GM23248 (cell line): ENCODE measurements around the gene CAPZA3. TPM values are rescaled to one million over a fixed set of nuclear protein-coding genes. Genes with fewer than 3 reads are reported as not detected.

Experiments used
- DNase-seq: peaks from one replicate; pipeline ENCODE4 v3.0.0-alpha.2; 2015
- H2AFZ ChIP-seq: fragments of 200-600 bp; sonication (generic); 2 replicates; pipeline ENCODE4 v1.6.1; 2016; ENCODE audit warnings: antibody characterized with exemption
- H3F3A ChIP-seq: fragments of 200-600 bp; sonication (generic); 2 replicates; pipeline ENCODE4 v1.6.1; 2016; ENCODE audit warnings: mild to moderate bottlenecking, antibody characterized with exemption, mixed run types; ENCODE audit not compliant: insufficient read depth
- H3K27ac ChIP-seq: fragments of 200-600 bp; sonication (generic); 2 replicates; pipeline ENCODE4 v1.5.1; 2016; ENCODE audit warnings: mild to moderate bottlenecking
- H3K27me3 ChIP-seq: fragments of 200-600 bp; sonication (generic); replicated peaks from 2 replicates; pipeline ENCODE4 v1.6.1; 2016; ENCODE audit warnings: mild to moderate bottlenecking; ENCODE audit not compliant: insufficient read depth
- H3K36me3 ChIP-seq: fragments of 200-600 bp; sonication (generic); 2 replicates; pipeline ENCODE4 v1.6.1; 2016; ENCODE audit warnings: low read depth, mild to moderate bottlenecking
- H3K4me1 ChIP-seq: fragments of 200-600 bp; sonication (generic); 2 replicates; pipeline ENCODE4 v1.6.1; 2016; ENCODE audit warnings: mild to moderate bottlenecking; ENCODE audit not compliant: insufficient read depth
- H3K4me2 ChIP-seq: fragments of 200-600 bp; sonication (generic); one replicate; pipeline ENCODE4 v1.6.1; 2016; ENCODE audit warnings: mild to moderate bottlenecking; ENCODE audit not compliant: unreplicated experiment
- H3K4me3 ChIP-seq: fragments of 200-600 bp; sonication (generic); 2 replicates; pipeline ENCODE4 v1.5.1; 2016; ENCODE audit warnings: mild to moderate bottlenecking
- H3K79me2 ChIP-seq: fragments of 200-600 bp; sonication (generic); 2 replicates; pipeline ENCODE4 v1.6.1; 2016; ENCODE audit warnings: mild to moderate bottlenecking; ENCODE audit not compliant: insufficient read depth
- H3K9ac ChIP-seq: fragments of 200-600 bp; sonication (generic); 2 replicates; pipeline ENCODE4 v1.6.1; 2016; ENCODE audit warnings: mild to moderate bottlenecking
- H3K9me2 ChIP-seq: fragments of 200-600 bp; sonication (generic); 2 replicates; pipeline ENCODE4 v1.6.1; 2016; ENCODE audit warnings: mixed run types, mild to moderate bottlenecking, moderate library complexity; ENCODE audit not compliant: insufficient read depth
- H3K9me3 ChIP-seq: fragments of 200-600 bp; sonication (generic); one replicate; pipeline ENCODE4 v1.6.1; 2017; ENCODE audit warnings: low read depth
- H4K20me1 ChIP-seq: fragments of 200-600 bp; sonication (generic); 2 replicates; pipeline ENCODE4 v1.6.0; 2016; ENCODE audit not compliant: insufficient read depth
- EZH2 ChIP-seq: fragments of 200-600 bp; sonication (generic); IDR thresholded peaks from 2 replicates; pipeline ENCODE4 v1.6.1; 2018; ENCODE audit warnings: antibody characterized with exemption, mild to moderate bottlenecking; ENCODE audit not compliant: insufficient read depth, poor library complexity, severe bottlenecking
- EZH2phosphoT487 ChIP-seq: fragments of 200-600 bp; sonication (generic); IDR thresholded peaks from 2 replicates; pipeline ENCODE4 v1.6.1; 2018; ENCODE audit warnings: antibody characterized with exemption, moderate library complexity, mild to moderate bottlenecking, low read depth; ENCODE audit not compliant: insufficient read depth
- WGBS, 2 experiments: methylation state at CpG; one replicate each; pipeline ENCODE4 v1.1.6; 2015 to 2017; ENCODE audit warnings: low lambda C conversion rate in 2 of 2, low coverage in 1 of 2; ENCODE audit errors: missing lambda C conversion rate in 2 of 2; 5-methylcytosine and 5-hydroxymethylcytosine counted together
- in situ Hi-C: fragments of 300-500 bp; cut with MboI; formaldehyde crosslinking; loops from 2 replicates; pipeline ENCODE4 v1.15.0; 2020
- polyA plus RNA-seq: library from polyadenylated mRNA; unstranded; fragments of >200 nt; fragmentation: Nextera tagmentation; extraction: Ambion mirVana; gene quantifications from 2 replicates; pipeline ENCODE4 v1.2.1, GENCODE V29; 2016
- total RNA-seq: library from RNA; depleted of rRNA; stranded (reverse); fragments of >200 nt; shearing (Covaris generic); gene quantifications from 2 replicates; pipeline ENCODE4 v1.2.3, GENCODE V29; 2014

Gene CAPZA3
- total and polyA plus RNA-seq, 2 experiments from 2014 or later: not detected

DNA sequence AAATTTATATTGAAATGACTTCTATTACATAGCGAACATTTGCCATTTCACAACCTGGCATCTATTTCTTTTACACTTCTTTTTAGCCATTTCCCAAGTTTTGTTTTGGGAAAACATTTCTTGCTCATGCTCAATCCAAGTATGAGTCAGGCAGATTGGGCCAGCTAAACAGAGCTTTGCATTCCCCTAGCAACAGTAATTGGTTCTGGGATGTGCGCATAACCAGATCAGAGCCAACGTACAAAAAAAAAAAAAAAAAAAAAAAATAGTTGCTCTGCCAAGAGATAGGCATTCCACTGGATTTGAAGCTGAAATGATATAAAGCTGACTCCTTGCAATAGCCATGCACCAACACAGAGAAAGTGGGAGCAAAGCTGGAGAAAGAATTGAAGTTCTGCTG is 37.6 kb upstream of the CAPZA3 start:
- Histone ChIP-seq H3K79me2 (no peaks in the 10 kb centered on the region), H3F3A (peaks cover 14% of the 10 kb centered on the region), H3K9me2 (no peaks in the 10 kb centered on the region), H3K9ac (peak overlapping the region; percentile 41), H3K9me3 (no peaks in the 10 kb centered on the region), H3K4me3 (0 out of 2 replicates have a peak overlapping the region, but pooled peaks have one; percentile 33), H3K4me1 (peaks cover 21% of the 10 kb centered on the region), H3K4me2 (peak overlapping the region; percentile 34), H2AFZ (no peak overlapping the region), H4K20me1 (no peaks in the 10 kb centered on the region), H3K27ac (peak overlapping the region; percentile 69), H3K27me3 (no peaks in the 10 kb centered on the region), H3K36me3 (no peaks in the 10 kb centered on the region)
- no peak for TF ChIP-seq EZH2
- no peak for TF ChIP-seq EZH2phosphoT487
- DNase-seq: peak; percentile 98
- in situ Hi-C loops: no loop called here
- WGBS, 2 experiments: 0 to 2% methylated on average over 3 of the region's 3 CpGs

GRCh38 chr12:18703321-18703720 is 34.6 kb upstream of the CAPZA3 start:
- Histone ChIP-seq H3K4me1 (peaks cover 10% of the 10 kb centered on the region), H3K27me3 (no peaks in the 10 kb centered on the region), H3K27ac (no peak overlapping the region), H3K9me3 (no peaks in the 10 kb centered on the region), H3F3A (0 out of 2 replicates have a peak, but pooled peaks cover 4% of the 10 kb centered on the region), H3K4me2 (no peak overlapping the region), H3K4me3 (no peak overlapping the region), H3K36me3 (no peaks in the 10 kb centered on the region), H3K9ac (no peak overlapping the region), H3K79me2 (no peaks in the 10 kb centered on the region), H3K9me2 (no peaks in the 10 kb centered on the region), H4K20me1 (no peaks in the 10 kb centered on the region), H2AFZ (no peak overlapping the region)
- no peak for TF ChIP-seq EZH2phosphoT487
- TF ChIP-seq EZH2: no peak
- in situ Hi-C loops: no loop called here
- no peak for DNase-seq
- WGBS, 2 experiments: 75 to 80% methylated on average over 2 of the region's 2 CpGs

GRCh38 chr12:18703911-18704310 is 34.0 kb upstream of the CAPZA3 start:
- Histone ChIP-seq H3K4me1 (peaks cover 10% of the 10 kb centered on the region), H4K20me1 (no peaks in the 10 kb centered on the region), H3K9me2 (no peaks in the 10 kb centered on the region), H2AFZ (no peak overlapping the region), H3K9ac (no peak overlapping the region), H3K27ac (no peak overlapping the region), H3K4me2 (no peak overlapping the region), H3K27me3 (no peaks in the 10 kb centered on the region), H3F3A (0 out of 2 replicates have a peak, but pooled peaks cover 4% of the 10 kb centered on the region), H3K4me3 (no peak overlapping the region), H3K9me3 (no peaks in the 10 kb centered on the region), H3K79me2 (no peaks in the 10 kb centered on the region), H3K36me3 (no peaks in the 10 kb centered on the region)
- WGBS, 2 experiments: 80 to 82% methylated on average over 2 of the region's 2 CpGs
- no peak for TF ChIP-seq EZH2
- TF ChIP-seq EZH2phosphoT487: no peak
- in situ Hi-C loops: no loop called here
- no peak for DNase-seq

- no peak for TF ChIP-seq EZH2phosphoT487
- TF ChIP-seq EZH2: no peak
- H3K27ac ChIP-seq: no peak overlapping the region
- no peaks in the 10 kb centered on the region for H3K9me3 ChIP-seq
- H3K4me2 ChIP-seq: no peak overlapping the region
- no peaks in the 10 kb centered on the region for H4K20me1 ChIP-seq
- H3K27me3 ChIP-seq: no peaks in the 10 kb centered on the region
- H3F3A ChIP-seq: no peaks in the 10 kb centered on the region
- no peak overlapping the region for H2AFZ ChIP-seq
- no peaks in the 10 kb centered on the region for H3K36me3 ChIP-seq
- H3K4me1 ChIP-seq: no peaks in the 10 kb centered on the region
- no peak overlapping the region for H3K9ac ChIP-seq
- no peaks in the 10 kb centered on the region for H3K79me2 ChIP-seq
- in situ Hi-C loops: no loop called here
- no peak overlapping the region for H3K4me3 ChIP-seq
- H3K9me2 ChIP-seq: no peaks in the 10 kb centered on the region
- WGBS, 2 experiments: 93 to 100% methylated on average over 1 of the region's 1 CpG
- DNase-seq: no peak
Measured at GRCh38 chr12:18706798-18707197, 31.1 kb upstream of the CAPZA3 start.

- in situ Hi-C loops: no loop called here
- no peak overlapping the region for H3K4me3 ChIP-seq
- no peaks in the 10 kb centered on the region for H3K36me3 ChIP-seq
- no peak overlapping the region for H3K4me2 ChIP-seq
- no peak for TF ChIP-seq EZH2
- no peak for TF ChIP-seq EZH2phosphoT487
- H3K9ac ChIP-seq: no peak overlapping the region
- H2AFZ ChIP-seq: no peak overlapping the region
- no peaks in the 10 kb centered on the region for H3K9me2 ChIP-seq
- H3K79me2 ChIP-seq: no peaks in the 10 kb centered on the region
- no peaks in the 10 kb centered on the region for H3F3A ChIP-seq
- DNase-seq: no peak
- H3K27ac ChIP-seq: no peak overlapping the region
- no peaks in the 10 kb centered on the region for H4K20me1 ChIP-seq
- 88 to 96% methylated on average over 1 of the region's 1 CpG for WGBS, 2 experiments
- H3K9me3 ChIP-seq: no peaks in the 10 kb centered on the region
- H3K27me3 ChIP-seq: no peaks in the 10 kb centered on the region
- peaks cover 8% of the 10 kb centered on the region; the same call in 1 of the 2 replicates for H3K4me1 ChIP-seq
Measured at GRCh38 chr12:18716236-18716635, 21.7 kb upstream of the CAPZA3 start.
